Measurements from ENCODE around the gene TRNP1. TPM values are rescaled to one million over a fixed set of nuclear protein-coding genes. Genes with fewer than 3 reads are reported as not detected.

The TRNP1 gene
- total RNA-seq, 1 donor from 2014 or later: 37.6 TPM

GRCh38 chr1:27000817-27001460 lies 7.4 kb downstream of the TRNP1 start:
- intact Hi-C loops (cut with DNase I): loop anchor here (1.0 kb wide), 1 partner anchor 10 kb away; no protein-coding TSS in a partner anchor
- H3K27ac ChIP-seq: peak overlapping the region; percentile 91 to 95
- TF ChIP-seq CTCF (IDR thresholded peaks at IDR 0.05): no peak

GRCh38 chr1:27001570-27002360 lies 8.3 kb downstream of the TRNP1 start:
- intact Hi-C loops (cut with DNase I): no loop called here
- peaks cover 32 to 64% of the 10 kb centered on the region in 2 donors for H3K4me1 ChIP-seq
- peak in 1 of 2 donors; percentile 31 for DNase-seq (ENCODE audit: low spot score in 2 of 2)

More at GRCh38 chr1:27000817-27001460, 7.4 kb downstream of the TRNP1 start:
- Histone ChIP-seq H3K27me3 (no peaks in the 10 kb centered on the region), H3K4me3 (no peak overlapping the region), H3K4me1 (peaks cover 34 to 66% of the 10 kb centered on the region in 2 donors), H3K9me3 (no peaks in the 10 kb centered on the region), H3K36me3 (peaks cover 21 to 24% of the 10 kb centered on the region in 2 donors)
- DNase-seq (ENCODE audit: low spot score in 2 of 2): peak; percentile 58 to 83

DNA sequence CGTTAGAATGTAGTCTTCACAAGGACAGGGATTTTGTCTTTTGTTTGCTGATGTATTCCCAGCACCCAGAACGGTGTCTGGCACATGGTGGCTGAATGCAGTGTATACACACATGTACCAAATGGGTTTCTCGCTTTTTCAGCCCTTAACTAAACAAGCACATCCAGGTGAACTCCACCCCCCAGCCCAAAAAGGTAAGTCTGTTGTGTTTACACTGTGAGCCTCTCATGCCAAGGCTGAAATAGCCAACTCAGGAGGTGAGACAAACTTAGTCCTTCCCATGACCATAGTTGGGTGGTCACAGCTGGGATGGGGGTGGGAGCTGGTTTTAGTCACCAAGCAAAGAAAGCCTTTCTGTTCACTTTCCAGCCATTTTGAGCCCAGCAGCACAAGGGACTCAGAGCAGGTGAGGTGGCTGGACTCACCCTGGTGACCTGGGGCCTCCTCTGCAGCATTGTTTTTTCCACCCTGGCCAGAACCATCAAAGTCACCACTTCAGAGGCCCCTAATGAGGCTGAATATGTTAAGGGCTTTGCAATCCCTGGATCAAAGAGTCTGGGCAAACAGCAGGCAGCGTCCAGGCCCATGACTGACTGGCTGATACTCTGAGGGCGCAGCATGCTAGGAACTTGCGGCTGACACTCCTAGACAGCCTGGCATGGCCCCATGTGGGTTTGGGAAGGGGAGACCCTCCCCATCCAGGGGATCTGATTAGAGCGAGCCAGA lies 10.4 kb downstream of the TRNP1 start:
- H3K4me3 ChIP-seq: no peak overlapping the region
- intact Hi-C loops (cut with DNase I): no loop called here
- no peaks in the 10 kb centered on the region for H3K27me3 ChIP-seq
- DNase-seq (ENCODE audit: low spot score in 2 of 2): no peak
- H3K36me3 ChIP-seq: peaks cover 29% of the 10 kb centered on the region in 2 donors
- H3K27ac ChIP-seq: peak overlapping the region; percentile 63 to 91
- no peak for TF ChIP-seq CTCF (IDR thresholded peaks at IDR 0.05)
- H3K9me3 ChIP-seq: no peaks in the 10 kb centered on the region
- peaks cover 34 to 56% of the 10 kb centered on the region in 2 donors for H3K4me1 ChIP-seq

More at GRCh38 chr1:27001570-27002360, 8.3 kb downstream of the TRNP1 start:
- TF ChIP-seq CTCF (IDR thresholded peaks at IDR 0.05): no peak
- Histone ChIP-seq H3K27ac (peak overlapping the region; percentile 91 to 95), H3K4me3 (no peak overlapping the region), H3K9me3 (no peaks in the 10 kb centered on the region), H3K27me3 (no peaks in the 10 kb centered on the region), H3K36me3 (peaks cover 29% of the 10 kb centered on the region in 2 donors)

DNA sequence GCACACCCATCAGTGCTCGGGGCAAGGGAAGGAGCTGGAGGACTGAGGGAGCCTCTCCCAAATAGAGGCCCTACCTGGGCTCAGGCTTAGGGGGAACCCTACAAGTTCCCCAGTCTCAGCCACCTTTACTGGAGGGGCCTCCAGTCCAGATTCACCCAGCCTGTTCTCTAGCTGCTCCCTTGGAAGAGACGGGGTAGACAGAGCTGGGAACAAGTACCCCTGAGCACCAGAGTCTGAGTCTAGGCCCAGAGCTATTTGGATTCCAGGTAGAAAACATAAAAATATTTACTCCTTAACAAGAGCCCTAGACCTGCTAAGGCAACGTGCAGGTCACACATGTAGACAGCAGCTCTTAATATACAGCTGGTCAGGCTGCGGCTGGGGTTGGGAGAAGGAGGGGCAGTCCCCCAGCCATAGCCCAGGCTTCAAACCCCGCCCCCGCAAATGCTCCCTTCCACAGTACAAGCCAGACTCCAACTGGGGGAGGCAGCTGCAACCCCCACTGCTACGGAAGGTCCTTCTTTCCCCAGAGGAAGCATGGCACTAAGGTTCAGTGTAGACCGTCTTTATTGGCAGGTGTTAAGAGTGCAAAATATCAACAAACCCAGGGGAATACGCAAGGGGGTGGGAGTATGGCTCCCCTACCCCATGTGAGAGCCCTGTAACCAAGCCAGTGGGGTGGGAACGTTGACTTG lies 11.1 kb downstream of the TRNP1 start:
- Histone ChIP-seq H3K4me1 (peaks cover 35 to 58% of the 10 kb centered on the region in 2 donors), H3K27me3 (no peaks in the 10 kb centered on the region), H3K9me3 (no peaks in the 10 kb centered on the region), H3K4me3 (no peak overlapping the region), H3K36me3 (peaks cover 29% of the 10 kb centered on the region in 2 donors), H3K27ac (peak overlapping the region; percentile 63 to 91)
- intact Hi-C loops (cut with DNase I): no loop called here
- no peak for DNase-seq (ENCODE audit: low spot score in 2 of 2)
- no peak for TF ChIP-seq CTCF (IDR thresholded peaks at IDR 0.05)

DNA sequence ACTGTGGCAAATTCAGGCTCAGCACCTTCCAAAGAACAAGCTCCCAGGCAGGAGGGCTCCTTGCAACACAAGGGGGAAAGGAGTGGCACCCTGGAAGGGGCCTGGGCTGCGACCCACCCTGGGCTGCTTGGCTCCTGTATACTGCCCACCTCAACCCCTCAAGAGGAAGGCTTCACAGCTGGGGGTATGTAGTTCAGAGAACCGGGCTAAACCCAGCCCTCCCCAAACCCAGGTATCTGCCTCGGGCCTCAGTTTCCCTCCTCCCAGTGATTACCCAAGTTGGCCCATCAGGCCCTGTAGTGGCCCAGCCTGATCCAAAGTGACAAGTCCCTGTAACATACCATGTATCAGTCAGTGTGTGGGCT lies 11.7 kb downstream of the TRNP1 start:
- Histone ChIP-seq H3K4me1 (peaks cover 38 to 58% of the 10 kb centered on the region in 2 donors), H3K27me3 (no peaks in the 10 kb centered on the region), H3K9me3 (no peaks in the 10 kb centered on the region), H3K27ac (peak overlapping the region; percentile 63 to 91), H3K4me3 (no peak overlapping the region), H3K36me3 (peaks cover 29% of the 10 kb centered on the region in 2 donors)
- intact Hi-C loops (cut with DNase I): no loop called here
- TF ChIP-seq CTCF (IDR thresholded peaks at IDR 0.05): no peak
- no peak for DNase-seq (ENCODE audit: low spot score in 2 of 2)

Data from ascending aorta (tissue), 2 donors.